Measurements from ENCODE around the gene FBXO48.
"Not testable (repeated sequence)": the region's sequence is repeated elsewhere in the genome, so short reads cannot be mapped to it uniquely, and the experiment has no call there.

FBXO48 gene, protein sequence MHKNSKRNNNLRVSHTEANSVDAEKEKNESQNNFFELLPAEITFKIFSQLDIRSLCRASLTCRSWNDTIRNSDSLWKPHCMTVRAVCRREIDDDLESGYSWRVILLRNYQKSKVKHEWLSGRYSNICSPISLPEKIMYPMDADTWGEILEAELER

DNA sequence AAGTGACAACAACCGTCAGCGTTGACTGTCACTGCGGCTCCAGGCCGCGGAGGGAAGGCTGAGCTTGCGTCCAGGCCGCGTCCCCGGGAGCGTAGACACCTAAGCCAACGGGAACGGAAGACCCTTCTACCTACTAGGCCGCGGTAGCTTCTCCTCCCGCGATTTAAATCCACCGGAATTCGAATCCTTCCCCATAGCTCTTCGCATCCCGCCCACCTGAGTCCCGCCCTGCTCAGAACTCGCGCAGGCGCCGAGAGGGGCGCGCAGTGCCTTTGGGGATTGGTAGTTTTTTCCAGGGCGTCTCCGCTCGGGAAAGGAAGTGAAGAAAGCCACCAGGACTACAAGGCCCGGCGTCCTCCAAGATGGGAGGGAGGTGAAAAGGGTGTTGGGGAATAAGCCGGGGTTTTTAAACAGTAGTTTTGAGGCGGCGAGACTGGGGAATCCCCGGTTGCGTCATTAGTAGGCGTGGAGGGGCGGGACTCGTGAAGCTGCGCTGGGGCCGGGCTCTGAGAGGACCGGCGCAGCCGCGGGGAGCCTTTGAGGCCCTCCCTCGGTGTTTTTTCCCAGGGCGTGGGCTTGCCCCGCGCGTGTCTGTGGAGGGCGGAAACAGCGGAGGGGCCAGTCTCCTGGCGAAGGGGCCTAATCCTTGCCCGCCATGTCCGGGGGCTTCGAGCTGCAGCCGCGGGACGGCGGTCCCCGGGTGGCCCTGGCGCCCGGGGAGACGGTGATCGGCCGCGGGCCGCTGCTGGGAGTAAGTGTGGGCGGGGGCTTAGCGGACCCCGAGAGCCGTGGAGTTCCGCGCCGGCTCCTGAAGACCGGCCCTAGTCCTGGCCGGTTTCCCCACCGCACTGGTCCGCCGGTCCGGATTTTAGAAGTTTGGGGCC, at the start of gene FBXO48, which contains the start of gene APLF:
Gene FBXO48 (minus strand): TSS at position 218 of the 884 bp plus-strand sequence. CDS start 2,149 bp downstream, outside the sequence.
Gene APLF (plus strand): TSS at position 509 of the 884 bp plus-strand sequence. CDS start 147 bp downstream, at position 656.
- peak; percentile 92 to 99 (median 98) for DNase-seq
- intact Hi-C loops (cut with DNase I), result loop anchor here (10.0 kb wide), 1 partner anchor 457 kb away; no protein-coding TSS in a partner anchor

DNA sequence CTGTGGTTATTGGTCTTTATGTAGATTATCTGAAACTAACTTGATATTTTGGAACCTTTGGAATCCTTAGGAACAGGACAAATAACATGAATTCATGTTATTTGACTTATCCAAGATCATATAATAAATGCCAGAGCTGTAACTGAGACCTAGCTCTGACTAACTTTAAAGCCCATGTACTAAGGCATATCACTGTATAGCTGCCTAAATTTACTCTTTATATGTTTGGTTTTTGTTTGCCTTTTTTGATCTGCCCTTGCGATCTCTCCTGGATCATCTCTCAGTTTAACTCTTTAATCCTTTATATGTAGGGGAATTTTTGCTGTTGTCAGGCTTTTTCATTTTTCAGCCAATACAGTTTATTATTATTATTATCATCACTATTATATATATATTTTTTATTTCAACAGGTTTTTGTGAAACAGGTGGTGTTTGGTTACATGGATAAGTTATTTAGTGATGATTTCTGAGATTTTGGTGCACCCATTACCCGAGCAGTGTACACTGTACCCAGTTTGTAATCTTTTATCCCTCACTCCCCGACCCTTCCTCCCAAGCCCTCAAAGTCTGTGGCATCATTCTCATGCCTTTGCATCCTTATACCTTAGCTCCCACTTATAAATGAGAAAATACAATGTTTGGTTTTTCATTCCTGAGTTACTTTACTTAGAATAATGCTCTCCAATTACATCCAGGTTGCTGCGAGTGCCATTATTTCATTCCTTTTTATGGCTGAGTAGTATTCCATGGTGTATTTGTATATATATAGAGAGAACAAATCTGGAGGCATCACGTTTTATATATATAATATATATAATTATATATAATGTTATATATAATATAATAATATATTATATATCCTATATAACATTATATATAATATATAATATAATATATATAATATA, 49.2 kb upstream of the FBXO48 start:
- DNase-seq, result no peak
- intact Hi-C loops (cut with DNase I), result no loop called here

DNA sequence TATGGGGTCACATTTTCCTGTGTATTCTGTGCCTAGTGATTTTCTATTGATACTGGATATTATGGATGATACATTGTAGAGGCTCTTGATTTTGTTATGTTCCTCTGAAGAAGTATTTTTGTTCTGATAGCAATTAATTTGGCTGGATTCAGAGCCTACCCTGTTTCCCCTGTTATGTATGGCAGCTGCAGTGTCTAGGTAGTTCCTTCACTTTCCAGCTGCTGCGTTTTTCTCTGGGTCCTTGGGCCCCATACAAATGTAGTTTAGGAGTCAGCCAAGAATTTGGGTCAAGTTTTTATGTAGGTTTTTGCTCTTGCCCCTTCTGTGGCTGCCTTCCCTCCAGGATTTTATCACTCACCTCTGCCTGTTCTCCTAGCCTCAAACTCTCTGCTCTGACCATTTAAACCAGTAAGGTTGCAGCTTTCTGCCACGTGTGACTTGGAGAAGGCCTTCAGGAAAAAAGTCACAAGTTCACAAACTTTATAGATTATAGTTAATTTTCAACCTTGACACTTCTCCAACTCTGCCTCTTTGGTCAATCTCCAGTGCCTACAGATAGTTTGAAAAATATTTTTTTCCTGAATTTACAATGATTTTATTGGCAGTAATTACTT, 47.3 kb upstream of the FBXO48 start:
- intact Hi-C loops (cut with DNase I), result no loop called here
- no peak for DNase-seq

DNA sequence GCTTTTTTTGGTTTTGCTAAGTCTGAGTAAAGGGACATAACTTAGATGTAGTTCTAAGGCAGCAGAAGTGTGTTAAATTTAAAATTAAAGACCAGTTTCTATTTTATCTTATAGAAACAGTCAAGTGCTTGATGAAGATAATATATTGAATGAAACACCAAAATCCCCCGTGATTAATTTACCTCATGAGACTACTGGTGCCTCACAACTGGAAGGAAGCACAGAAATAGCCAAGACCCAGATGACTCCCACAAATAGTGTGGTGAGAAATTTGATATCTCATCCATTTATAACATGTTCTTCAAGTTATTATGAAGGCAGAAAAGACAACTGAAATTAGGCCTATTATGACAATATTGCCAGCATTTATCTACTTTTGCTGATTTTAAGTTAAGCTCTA, 45.9 kb upstream of the FBXO48 start:
- intact Hi-C loops (cut with DNase I), result no loop called here
- DNase-seq, result no peak

DNA sequence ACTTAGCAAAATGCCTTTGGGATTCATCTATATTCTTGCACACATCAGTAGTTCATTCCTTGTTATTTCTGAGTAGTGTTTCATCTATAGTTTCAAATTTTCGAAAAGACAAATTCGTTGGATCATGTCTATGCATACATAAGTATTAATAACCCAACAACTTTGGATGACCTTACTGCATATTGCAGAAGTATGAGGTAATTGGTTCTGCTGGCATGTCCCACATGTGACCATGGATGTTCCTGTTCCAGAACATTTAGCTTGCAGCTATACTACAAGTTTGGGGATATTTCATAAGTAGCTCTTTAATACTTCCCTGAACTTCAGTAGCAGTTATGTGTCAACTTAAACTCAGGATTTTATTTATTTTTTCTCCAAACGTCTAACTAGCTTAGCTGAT, 45.2 kb upstream of the FBXO48 start:
- intact Hi-C loops (cut with DNase I), result no loop called here
- DNase-seq, result no peak

DNA sequence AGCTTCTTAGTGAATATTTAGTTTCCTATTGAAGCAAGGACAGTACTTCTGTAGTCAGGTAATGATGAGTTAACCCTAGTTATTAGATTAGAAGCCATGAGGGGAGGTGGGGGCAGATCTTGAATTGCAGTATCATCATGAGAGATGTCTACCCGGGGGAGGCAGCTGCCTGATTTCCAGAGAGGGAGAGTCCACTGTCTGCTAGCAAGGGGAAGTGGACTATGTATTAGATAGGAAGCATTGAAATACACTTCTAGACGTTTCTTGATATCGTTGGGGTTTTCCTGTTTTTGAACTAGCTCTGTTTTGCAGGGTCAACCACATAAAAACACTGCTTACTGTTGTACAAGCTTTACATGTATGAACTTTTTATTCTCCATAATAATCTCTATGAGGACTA, 39.1 kb upstream of the FBXO48 start:
- no peak for DNase-seq
- intact Hi-C loops (cut with DNase I), result no loop called here

DNA sequence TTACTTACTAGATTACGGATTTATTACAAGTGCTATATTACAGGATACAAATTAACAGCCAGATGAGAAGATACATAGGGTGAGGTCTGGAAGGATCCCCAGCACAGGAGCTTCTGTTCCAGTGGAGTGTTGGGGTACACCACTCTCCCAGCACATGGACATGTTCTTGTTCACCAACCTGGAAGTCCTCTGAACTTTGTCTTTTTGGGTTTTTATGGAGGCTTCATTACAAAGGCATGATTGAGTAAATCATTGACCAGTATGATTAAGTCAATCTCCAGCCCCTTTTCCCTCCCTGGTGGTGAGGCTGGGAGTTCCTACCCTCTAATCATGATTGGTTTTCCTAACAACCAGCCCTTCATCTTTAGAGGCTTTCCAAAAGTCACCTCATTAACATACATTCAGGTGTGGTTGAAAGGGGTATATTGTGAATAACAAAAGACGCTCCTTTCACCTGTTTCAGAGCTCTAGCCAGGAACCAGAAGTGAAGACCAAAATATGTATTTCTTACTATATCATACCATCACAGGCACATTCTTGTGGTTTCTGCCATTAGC, 38.6 kb upstream of the FBXO48 start:
- intact Hi-C loops (cut with DNase I), result no loop called here
- no peak for DNase-seq

DNA sequence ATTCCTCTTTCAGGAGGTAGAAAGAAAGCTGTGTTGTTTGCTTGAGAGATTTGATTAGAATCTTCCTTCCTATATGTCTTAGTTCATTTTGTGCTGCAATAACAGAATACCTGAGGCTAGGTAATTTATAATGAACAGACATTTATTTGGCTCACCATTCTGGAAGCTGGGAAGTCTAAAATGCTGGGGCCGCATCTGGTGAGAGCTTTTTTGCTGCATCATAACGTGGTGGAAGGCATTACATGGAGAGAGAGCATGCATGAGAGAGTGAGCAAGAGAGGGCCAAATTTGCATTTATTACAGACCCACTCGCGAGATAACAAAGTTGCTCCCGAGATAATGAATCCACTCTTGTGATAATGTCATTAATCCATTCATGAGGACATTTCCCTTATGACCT, 34.7 kb upstream of the FBXO48 start:
- intact Hi-C loops (cut with DNase I), result no loop called here
- DNase-seq, result no peak

DNA sequence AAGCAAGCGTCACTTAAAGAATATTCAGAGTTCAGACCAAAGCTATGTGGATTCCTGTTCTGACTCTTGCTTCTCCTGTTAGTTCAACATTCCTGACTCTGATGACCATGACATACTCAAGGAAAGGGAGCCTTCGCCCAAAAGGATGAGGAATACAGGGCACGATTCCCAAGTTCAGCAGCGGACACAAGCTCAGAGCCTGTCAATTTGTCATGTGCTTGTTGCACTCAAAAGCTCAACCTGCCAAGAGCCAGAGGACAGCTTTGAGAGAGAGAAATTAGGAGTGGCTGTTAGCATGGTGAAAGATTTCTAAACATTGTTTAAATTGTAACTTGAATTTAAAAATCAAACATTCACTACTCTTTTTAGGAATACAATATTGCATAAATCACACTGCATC, 33.6 kb upstream of the FBXO48 start:
- no peak for DNase-seq
- intact Hi-C loops (cut with DNase I), result no loop called here

DNA sequence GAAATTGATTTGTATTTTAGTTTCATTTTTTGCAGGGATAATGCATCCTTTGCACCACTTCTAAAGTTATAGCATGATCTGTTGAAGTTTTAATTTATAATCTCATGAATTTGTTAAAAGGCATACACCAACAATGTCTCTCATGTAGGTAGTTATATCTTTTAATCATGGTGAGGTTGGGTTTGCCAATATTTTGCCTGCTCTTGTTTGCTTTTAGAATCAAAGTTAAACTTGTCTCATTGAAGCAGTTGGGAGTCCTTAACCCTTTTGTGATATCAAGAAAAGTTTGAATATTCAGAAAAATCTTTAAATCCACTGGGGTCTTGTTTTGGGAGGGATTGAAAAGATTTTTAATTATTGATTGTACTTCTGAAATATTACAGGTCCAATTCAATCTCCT, 32.0 kb upstream of the FBXO48 start:
- no peak for DNase-seq
- intact Hi-C loops (cut with DNase I), result no loop called here

DNA sequence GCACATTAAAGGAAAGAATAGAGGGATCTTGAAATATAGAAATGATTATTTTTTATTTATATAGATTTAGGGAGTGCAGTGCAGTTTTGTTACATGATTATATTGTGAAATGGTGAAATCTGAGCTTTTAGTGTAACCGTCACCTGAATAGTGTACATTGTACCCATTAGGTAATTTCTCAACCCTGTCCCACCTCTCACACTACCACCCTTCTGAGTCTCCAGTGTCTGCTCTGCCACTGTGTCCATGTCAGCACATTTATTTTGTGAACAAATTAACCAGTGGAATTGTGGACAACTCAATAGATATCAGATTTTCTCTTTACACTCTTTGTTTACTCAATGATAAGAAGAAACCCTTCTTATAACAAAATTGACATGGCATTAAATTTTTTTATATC, 24.5 kb upstream of the FBXO48 start:
- intact Hi-C loops (cut with DNase I), result no loop called here

DNA sequence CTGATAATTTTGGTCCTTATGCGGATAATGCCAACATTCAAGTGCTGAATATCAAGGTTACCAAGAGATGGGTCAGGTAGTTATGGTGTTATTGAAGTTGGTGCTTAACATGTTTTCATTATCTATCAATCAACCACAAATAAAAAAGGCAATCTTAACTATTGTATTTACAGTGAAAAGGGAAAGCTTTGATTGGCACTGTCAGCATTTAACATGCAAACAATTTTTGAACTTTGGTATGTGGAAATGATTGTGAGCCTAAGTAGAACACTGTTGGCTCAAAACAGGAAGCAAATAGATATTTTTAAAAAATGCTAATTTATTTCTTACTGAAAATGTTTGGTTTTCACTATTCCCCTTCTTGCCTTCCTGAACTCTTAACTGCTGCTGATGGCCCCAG, 22.2 kb upstream of the FBXO48 start:
- no peak for DNase-seq
- intact Hi-C loops (cut with DNase I), result no loop called here

More for the DNA sequence above, 24.5 kb upstream of the FBXO48 start:
- no peak for DNase-seq

DNA sequence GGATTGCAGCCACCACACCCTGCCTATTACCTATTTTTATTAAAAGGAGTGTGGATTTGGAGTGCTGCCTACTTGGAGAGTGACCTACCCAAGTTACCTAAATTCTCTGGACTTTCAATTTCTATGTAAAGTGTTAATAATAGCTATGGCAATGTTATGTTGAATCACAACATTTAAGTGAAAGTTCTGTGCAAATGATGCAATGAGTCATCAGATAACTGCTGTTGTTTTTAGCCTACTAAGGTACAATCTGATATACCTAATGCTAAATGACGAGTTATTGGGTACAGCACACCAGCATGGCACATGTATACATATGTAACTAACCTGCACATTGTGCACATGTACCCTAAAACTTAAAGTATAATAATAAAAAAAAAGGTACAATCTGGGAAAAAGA, 21.5 kb upstream of the FBXO48 start:
- DNase-seq; intact Hi-C loops (cut with DNase I): not testable (repeated sequence)

DNA sequence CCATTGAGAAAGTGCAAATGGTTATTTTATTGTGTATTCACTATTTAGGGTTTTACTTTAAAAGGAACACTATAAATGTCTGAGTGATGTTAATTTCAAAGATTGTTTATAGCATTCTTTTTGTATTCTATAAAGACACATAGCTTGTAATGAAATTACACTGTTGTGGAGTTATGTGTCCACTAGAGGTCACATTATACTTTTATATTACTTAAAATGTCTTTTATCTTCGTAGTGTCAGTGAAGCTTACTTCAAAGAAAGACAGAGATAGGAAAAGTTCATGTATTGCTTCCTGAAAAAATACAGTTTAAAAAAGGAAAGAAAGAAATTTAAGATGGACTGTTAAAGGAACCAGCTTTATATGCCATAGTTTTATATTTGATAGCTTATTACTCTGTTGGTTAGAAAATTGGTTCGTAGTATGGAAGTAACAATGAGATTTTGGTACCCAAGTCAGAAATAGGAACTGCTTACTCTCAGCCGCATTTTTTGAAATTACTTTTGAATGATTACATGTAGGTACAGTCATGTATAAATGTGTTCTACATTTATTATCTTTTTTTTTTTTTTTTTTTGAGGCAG, 20.8 kb upstream of the FBXO48 start:
- intact Hi-C loops (cut with DNase I), result no loop called here
- no peak for DNase-seq

DNA sequence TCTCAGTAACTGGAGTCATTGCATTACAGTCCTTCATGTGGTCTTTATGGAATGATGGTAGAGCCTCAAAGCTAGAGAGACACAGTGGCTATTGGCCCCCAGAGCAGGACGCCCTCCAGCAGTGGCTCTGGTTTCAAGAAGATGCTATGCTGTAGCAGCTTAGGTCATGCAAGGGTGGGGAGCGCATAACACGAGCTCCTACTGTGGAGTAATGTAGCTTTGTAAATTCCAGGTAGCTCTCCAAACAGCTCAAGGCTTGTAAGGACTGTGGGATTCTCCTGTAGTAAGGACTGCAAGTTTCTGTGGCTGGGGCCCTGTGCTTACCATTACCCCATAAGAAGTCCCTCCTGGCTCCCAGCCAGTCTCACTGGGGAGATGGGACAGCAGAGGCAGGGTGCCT, 15.9 kb upstream of the FBXO48 start:
- intact Hi-C loops (cut with DNase I), result no loop called here

DNA sequence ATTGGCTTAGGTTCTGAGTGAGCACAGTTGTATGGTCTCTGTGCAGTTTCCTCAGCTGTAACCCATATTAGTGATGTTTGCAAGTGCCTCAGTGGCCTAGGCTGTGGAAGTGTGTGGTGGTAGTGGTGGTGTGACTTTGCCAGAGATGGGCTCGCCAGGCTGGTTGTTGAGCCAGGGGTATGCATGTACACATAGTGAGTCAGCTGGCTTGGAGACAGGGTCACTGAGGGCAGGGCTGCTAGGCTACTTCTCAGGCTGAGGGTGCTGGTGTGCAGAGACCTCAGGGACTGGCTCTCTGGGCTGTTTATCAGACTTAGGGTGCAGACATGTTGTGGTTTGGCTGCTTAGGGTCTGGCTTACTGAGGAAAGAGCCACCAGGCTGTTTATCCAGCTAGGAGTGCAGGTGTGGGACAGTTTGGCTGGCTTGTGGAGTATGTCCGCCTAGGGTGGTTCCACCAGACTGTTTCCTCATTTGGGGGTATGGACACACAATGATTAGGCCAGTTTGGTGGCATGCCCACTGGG, 15.3 kb upstream of the FBXO48 start:
- intact Hi-C loops (cut with DNase I), result no loop called here
- DNase-seq, result no peak

More for the DNA sequence above, 15.9 kb upstream of the FBXO48 start:
- DNase-seq, result no peak

DNA sequence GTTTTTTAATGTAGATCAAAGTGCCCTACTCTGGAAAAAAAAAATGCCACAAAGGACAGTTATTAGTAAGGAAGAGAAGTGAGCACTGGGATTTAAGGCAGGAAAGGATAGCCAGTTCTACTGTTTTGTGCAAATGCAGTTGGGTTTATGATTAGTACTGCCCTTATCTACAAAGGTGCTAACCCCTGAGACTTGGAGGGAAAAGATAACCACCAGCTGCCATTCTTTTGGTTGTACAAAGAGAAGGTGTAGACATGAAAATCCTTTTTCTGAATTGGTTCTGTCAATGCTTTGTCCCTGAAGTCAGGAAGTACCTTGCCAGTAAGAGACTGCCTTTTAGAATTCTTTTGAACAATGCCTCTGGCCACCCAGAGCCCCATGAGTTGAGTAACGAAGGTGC, 11.6 kb upstream of the FBXO48 start:
- intact Hi-C loops (cut with DNase I), result no loop called here
- no peak for DNase-seq

DNA sequence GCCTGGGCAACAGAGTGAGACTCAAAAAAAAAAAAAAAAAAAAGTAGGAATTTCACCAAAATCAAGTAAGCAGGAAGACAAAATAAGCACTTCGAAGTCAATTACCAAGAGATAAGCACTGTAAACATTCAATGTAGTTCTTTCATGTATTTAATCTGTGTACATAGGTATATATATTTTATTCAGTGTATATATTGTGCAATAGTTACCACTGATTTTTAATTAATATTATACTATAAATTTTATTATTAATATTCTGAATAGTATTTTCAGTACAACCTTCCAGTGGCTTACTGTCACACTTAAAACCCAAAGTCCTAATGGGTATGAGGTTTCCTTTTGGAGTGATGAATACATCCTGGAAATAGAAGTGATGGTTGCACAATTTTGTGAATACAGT, 9.4 kb upstream of the FBXO48 start:
- intact Hi-C loops (cut with DNase I), result no loop called here
- DNase-seq, result no peak

Data from head of caudate nucleus (tissue), 42 donors.